ENCODE data around the gene VAPB.

The VAPB gene

DNA sequence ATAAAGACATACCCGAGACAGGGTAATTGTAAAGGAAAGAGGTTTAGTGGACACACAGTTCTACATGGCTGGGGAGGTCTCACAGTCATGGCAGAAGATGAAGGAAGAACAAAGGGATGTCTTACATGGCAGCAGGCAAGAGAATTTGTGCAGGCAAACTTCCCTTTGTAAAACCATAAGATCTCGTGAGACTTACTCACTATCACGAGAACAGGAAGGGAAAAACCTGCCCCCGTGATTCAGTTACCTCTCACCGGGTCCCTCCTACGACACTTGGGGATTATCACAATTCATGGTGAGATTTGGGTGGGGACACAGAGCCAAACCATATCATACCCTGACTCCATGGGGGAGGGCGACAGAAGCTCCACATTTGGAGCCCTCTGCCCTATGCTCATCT, 7.4 kb upstream of the VAPB start:
- no peaks in the 10 kb centered on the region; the same call in 1 of the 2 replicates for H3K4me1 ChIP-seq (ENCODE audit: insufficient read depth, low read length)
- H3K9me3 ChIP-seq (ENCODE audit: insufficient read depth, low read depth, low read length): peaks cover 9% of the 10 kb centered on the region; the same call in 1 of the 2 replicates
- no peaks in the 10 kb centered on the region for H3K36me3 ChIP-seq (ENCODE audit: insufficient read depth, low read depth, low read length)
- no peak overlapping the region for H3K27ac ChIP-seq (ENCODE audit: low read length)
- H3K27me3 ChIP-seq (ENCODE audit: insufficient read depth, low read length): no peaks in the 10 kb centered on the region
- no peak overlapping the region for H3K9ac ChIP-seq (ENCODE audit: low read depth, low read length)
- no peak overlapping the region for H3K4me3 ChIP-seq (ENCODE audit: low read length)

DNA sequence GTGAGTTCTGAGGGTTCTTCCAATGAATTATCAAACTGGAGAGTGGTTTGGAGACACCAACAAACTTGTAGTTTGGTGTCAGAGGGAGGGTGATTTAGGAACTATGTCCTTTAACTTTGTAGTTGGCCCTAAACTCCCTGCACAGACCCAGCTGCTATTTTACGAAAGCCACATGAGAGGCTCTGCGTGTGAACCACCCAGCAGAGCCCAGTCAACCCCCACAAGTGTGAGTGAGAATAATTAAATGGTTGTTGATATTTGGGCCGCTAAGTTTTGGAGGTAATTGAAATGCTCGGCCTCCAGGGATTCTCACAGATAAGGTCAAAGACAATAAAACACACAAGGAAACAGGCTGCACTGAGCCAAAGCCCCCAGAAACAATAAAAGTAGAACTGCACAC, 6.9 kb upstream of the VAPB start:
- Histone ChIP-seq H3K9me3 (ENCODE audit: insufficient read depth, low read depth, low read length) (peaks cover 9% of the 10 kb centered on the region; the same call in 1 of the 2 replicates), H3K4me1 (ENCODE audit: insufficient read depth, low read length) (no peaks in the 10 kb centered on the region), H3K27ac (ENCODE audit: low read length) (no peak overlapping the region), H3K9ac (ENCODE audit: low read depth, low read length) (no peak overlapping the region), H3K36me3 (ENCODE audit: insufficient read depth, low read depth, low read length) (no peaks in the 10 kb centered on the region), H3K27me3 (ENCODE audit: insufficient read depth, low read length) (no peaks in the 10 kb centered on the region), H3K4me3 (ENCODE audit: low read length) (no peak overlapping the region)

DNA sequence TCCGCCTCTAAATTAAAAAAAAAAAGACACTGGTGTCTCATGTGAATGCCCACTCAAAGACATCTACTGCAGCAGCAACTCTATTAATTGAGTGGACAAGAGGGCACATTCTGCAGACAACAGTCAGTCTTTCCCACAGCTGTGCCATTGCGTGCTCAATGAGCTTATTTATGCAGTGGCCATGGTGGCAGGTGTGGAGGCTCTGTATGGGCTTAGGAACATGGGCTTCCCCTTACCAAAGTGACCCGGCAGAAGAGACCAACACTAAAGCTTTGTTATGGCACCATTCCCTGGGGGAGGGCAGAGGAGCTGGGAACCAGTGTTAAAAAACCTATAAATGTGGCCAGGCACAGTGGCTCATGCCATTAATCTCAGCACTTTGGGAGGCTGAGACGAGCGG, 4.2 kb upstream of the VAPB start:
- peaks cover 2% of the 10 kb centered on the region; the same call in 1 of the 2 replicates for H3K4me1 ChIP-seq (ENCODE audit: insufficient read depth, low read length)
- no peak overlapping the region for H3K27ac ChIP-seq (ENCODE audit: low read length)
- H3K4me3 ChIP-seq (ENCODE audit: low read length): no peak overlapping the region
- H3K36me3 ChIP-seq (ENCODE audit: insufficient read depth, low read depth, low read length): no peaks in the 10 kb centered on the region
- H3K9me3 ChIP-seq (ENCODE audit: insufficient read depth, low read depth, low read length): peaks cover 9% of the 10 kb centered on the region; the same call in 1 of the 2 replicates
- no peaks in the 10 kb centered on the region for H3K27me3 ChIP-seq (ENCODE audit: insufficient read depth, low read length)
- H3K9ac ChIP-seq (ENCODE audit: low read depth, low read length): no peak overlapping the region

DNA sequence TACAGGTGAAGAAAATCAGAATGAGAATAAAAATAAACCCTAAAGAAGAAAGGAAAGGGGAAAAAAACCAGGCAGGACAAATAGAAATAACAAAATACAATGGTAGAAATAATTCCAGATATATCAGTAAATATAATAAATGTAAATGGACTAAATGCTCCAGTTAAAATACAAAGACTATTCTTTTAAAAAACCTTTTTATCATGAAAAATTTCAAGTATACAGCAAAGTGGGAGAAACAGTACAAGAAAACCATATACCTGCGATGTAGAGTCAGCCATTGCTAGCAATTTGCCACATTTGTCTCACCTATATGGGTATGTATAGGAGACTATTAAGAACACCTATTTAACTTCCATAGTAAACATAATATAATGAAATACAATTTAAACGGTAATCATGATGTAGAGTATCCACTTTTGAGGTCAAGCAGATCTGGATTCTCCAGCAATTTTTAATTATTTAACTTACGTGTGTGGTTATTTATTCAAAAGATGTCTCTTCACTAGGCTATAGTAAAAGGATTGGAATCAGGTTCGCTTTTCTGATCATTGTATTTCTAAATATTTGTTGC, 914 bp upstream of the VAPB start:
- H3K9me3 ChIP-seq (ENCODE audit: insufficient read depth, low read depth, low read length): no peaks in the 10 kb centered on the region
- peaks cover 3% of the 10 kb centered on the region; the same call in 1 of the 2 replicates for H3K4me1 ChIP-seq (ENCODE audit: insufficient read depth, low read length)
- peak overlapping the region; percentile 60 for H3K4me3 ChIP-seq (ENCODE audit: low read length)
- no peaks in the 10 kb centered on the region for H3K27me3 ChIP-seq (ENCODE audit: insufficient read depth, low read length)
- H3K9ac ChIP-seq (ENCODE audit: low read depth, low read length): no peak overlapping the region
- no peak overlapping the region for H3K27ac ChIP-seq (ENCODE audit: low read length)
- H3K36me3 ChIP-seq (ENCODE audit: insufficient read depth, low read depth, low read length): peaks cover 18% of the 10 kb centered on the region

DNA sequence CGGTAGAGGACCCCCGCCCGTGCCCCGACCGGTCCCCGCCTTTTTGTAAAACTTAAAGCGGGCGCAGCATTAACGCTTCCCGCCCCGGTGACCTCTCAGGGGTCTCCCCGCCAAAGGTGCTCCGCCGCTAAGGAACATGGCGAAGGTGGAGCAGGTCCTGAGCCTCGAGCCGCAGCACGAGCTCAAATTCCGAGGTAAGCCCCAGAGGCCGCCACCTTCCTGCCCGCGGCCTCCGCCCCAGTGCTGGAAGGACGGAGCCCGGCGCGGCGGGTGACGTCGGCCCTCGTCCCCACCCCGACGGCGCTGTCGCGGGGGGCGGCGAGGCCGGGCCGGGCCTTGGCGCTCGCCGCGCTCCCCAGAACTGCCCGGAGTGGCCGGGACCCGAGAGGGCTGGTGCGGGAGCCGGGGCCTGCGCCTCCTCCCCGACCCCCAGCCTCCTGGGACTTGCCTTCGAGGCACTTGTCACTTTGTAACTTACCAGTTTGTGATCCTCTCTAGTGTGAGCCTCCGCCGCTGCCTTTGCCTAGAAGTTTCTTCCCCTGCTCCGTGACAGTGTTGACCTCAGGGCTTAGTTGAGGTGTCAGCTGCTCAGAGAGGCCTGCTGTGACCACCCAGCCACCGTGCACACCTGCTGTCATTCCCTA, 417 bp downstream of the VAPB start:
- H3K36me3 ChIP-seq (ENCODE audit: insufficient read depth, low read depth, low read length): peaks cover 18% of the 10 kb centered on the region
- peak overlapping the region; percentile 37 for H3K27ac ChIP-seq (ENCODE audit: low read length)
- no peaks in the 10 kb centered on the region for H3K27me3 ChIP-seq (ENCODE audit: insufficient read depth, low read length)
- H3K9ac ChIP-seq (ENCODE audit: low read depth, low read length): peak overlapping the region; percentile 81
- peaks cover 3% of the 10 kb centered on the region; the same call in 1 of the 2 replicates for H3K4me1 ChIP-seq (ENCODE audit: insufficient read depth, low read length)
- no peaks in the 10 kb centered on the region for H3K9me3 ChIP-seq (ENCODE audit: insufficient read depth, low read depth, low read length)
- peak overlapping the region; percentile 84 for H3K4me3 ChIP-seq (ENCODE audit: low read length)

DNA sequence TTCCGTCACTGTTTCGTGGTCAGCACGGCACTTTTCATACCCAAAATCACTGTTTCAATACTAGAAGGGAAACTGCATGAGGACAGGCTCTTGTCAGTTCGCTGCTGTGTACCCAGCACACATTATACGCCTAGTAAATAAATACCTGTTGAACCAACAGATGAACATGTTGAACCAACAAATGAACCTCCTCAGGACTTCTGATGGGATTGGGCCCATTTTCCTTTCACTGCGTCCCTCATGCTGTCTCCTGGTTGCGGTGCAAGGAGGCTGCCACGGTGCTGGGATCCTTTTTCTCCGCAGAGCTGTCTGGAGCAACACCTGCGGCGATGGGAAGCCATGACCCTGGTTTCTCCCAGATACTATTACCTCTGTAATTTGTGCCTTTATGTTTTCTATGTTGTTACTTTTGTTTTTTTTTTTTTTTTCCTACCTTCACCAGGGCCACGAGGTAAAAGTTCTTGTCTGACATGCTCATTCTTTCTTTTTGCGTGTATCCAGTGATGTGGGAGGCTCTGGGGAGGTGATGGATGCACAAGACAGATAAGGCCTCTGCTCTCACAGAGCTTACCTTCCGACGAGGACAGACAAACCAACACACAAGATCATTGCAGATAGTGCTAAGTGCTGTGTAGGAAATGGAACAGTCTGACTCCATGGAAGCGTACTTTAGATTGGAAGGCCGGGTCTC, 1.1 kb downstream of the VAPB start:
- Histone ChIP-seq H3K9me3 (ENCODE audit: insufficient read depth, low read depth, low read length) (no peaks in the 10 kb centered on the region), H3K4me3 (ENCODE audit: low read length) (peak overlapping the region; percentile 84), H3K27ac (ENCODE audit: low read length) (no peak overlapping the region), H3K36me3 (ENCODE audit: insufficient read depth, low read depth, low read length) (peaks cover 18% of the 10 kb centered on the region), H3K27me3 (ENCODE audit: insufficient read depth, low read length) (no peaks in the 10 kb centered on the region), H3K4me1 (ENCODE audit: insufficient read depth, low read length) (peaks cover 3% of the 10 kb centered on the region; the same call in 1 of the 2 replicates), H3K9ac (ENCODE audit: low read depth, low read length) (peak overlapping the region; percentile 81; the same call in 1 of the 2 replicates)

DNA sequence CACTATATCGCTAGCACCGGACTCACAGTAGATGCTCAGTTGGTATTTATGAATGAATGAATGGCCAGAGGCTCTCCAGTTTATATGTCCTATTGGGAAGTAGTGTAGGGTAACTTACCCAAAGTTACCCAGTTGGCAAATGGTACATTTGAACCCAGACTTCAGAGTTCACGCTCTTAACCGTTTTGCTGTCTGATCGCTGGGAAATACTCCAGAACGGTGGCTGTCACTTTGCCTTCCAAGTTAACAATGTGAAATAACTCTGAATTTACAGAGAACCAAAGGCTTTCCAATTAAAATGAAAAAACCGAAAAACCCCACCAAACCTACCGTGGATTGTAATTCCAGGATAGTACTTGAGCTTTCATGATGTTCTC, 1.6 kb downstream of the VAPB start:
- H3K9me3 ChIP-seq (ENCODE audit: insufficient read depth, low read depth, low read length): no peaks in the 10 kb centered on the region
- no peaks in the 10 kb centered on the region for H3K27me3 ChIP-seq (ENCODE audit: insufficient read depth, low read length)
- peak overlapping the region; percentile 84; the same call in 1 of the 2 replicates for H3K4me3 ChIP-seq (ENCODE audit: low read length)
- H3K9ac ChIP-seq (ENCODE audit: low read depth, low read length): 0 out of 2 replicates have a peak overlapping the region, but pooled peaks have one; percentile 81
- H3K27ac ChIP-seq (ENCODE audit: low read length): no peak overlapping the region
- peaks cover 3% of the 10 kb centered on the region; the same call in 1 of the 2 replicates for H3K4me1 ChIP-seq (ENCODE audit: insufficient read depth, low read length)
- peaks cover 18% of the 10 kb centered on the region for H3K36me3 ChIP-seq (ENCODE audit: insufficient read depth, low read depth, low read length)

DNA sequence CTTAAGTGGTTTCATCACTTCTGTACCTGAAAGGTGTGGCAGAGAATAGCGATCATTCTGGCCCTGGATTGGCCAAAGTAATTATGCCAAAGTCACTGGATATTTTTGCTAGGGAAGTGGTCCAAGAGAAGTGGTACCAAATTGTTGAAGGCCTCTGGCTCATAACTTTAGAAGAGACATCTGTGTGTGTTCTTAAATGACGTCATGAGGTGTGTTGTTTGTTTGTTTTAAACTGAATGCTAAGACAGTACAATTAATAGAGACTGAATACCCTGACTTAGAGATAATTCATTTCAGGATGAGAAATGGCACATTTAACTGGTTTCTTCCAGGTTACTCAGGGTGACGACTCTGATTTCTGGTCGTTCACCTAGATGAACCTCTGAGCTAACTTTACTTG, 3.3 kb downstream of the VAPB start:
- peaks cover 18% of the 10 kb centered on the region for H3K36me3 ChIP-seq (ENCODE audit: insufficient read depth, low read depth, low read length)
- no peak overlapping the region for H3K4me3 ChIP-seq (ENCODE audit: low read length)

DNA sequence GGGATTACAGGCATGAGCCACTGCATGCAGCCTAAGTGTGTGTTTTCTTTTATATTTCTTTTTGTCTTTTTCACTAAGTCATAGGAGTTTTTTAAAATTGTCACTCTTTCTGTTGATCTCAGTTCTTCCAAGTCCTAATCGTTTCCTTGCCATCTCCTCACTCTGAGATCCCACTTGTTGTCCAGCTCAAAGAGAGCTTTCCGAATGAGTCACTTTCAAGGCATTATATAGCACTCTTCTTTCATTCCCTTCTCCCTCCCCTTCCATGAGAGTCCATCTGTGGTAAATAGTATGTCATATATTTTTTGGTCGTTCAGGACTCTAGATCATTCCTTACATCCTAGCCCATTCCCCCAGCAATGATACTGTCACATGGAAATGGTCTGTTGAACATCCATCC, 4.3 kb downstream of the VAPB start:
- no peaks in the 10 kb centered on the region for H3K9me3 ChIP-seq (ENCODE audit: insufficient read depth, low read depth, low read length)

More for the DNA sequence above, 3.3 kb downstream of the VAPB start:
- H3K27ac ChIP-seq (ENCODE audit: low read length): no peak overlapping the region
- no peak overlapping the region for H3K9ac ChIP-seq (ENCODE audit: low read depth, low read length)
- H3K9me3 ChIP-seq (ENCODE audit: insufficient read depth, low read depth, low read length): no peaks in the 10 kb centered on the region
- H3K4me1 ChIP-seq (ENCODE audit: insufficient read depth, low read length): peaks cover 3% of the 10 kb centered on the region; the same call in 1 of the 2 replicates
- no peaks in the 10 kb centered on the region for H3K27me3 ChIP-seq (ENCODE audit: insufficient read depth, low read length)

DNA sequence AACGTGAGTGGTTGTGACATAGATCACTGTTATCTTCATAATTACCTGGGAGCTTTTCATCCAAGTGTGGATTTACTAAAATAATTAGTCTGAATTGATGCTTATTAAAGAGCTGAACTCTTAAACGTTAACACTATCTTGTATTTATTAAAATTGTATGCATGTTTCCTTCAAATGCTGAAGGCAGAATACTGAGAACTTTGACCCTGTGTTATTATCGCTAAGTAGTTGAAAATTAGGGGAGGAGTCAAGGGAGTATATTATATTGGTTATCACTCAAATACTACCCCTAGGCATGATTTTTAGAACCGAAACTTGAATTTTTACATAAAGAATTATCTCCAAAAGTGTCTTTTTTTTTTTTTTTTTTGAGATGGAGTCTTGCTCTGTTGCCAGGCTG, 5.8 kb downstream of the VAPB start:
- H3K9ac ChIP-seq (ENCODE audit: low read depth, low read length): no peak overlapping the region
- H3K36me3 ChIP-seq (ENCODE audit: insufficient read depth, low read depth, low read length): peaks cover 24% of the 10 kb centered on the region
- peaks cover 9% of the 10 kb centered on the region for H3K4me1 ChIP-seq (ENCODE audit: insufficient read depth, low read length)
- H3K27ac ChIP-seq (ENCODE audit: low read length): no peak overlapping the region
- H3K9me3 ChIP-seq (ENCODE audit: insufficient read depth, low read depth, low read length): no peaks in the 10 kb centered on the region
- H3K27me3 ChIP-seq (ENCODE audit: insufficient read depth, low read length): no peaks in the 10 kb centered on the region
- no peak overlapping the region for H3K4me3 ChIP-seq (ENCODE audit: low read length)

More for the DNA sequence above, 4.3 kb downstream of the VAPB start:
- peaks cover 24% of the 10 kb centered on the region for H3K36me3 ChIP-seq (ENCODE audit: insufficient read depth, low read depth, low read length)
- H3K4me3 ChIP-seq (ENCODE audit: low read length): no peak overlapping the region
- no peaks in the 10 kb centered on the region for H3K27me3 ChIP-seq (ENCODE audit: insufficient read depth, low read length)
- H3K9ac ChIP-seq (ENCODE audit: low read depth, low read length): no peak overlapping the region
- H3K4me1 ChIP-seq (ENCODE audit: insufficient read depth, low read length): peaks cover 5% of the 10 kb centered on the region
- H3K27ac ChIP-seq (ENCODE audit: low read length): no peak overlapping the region

DNA sequence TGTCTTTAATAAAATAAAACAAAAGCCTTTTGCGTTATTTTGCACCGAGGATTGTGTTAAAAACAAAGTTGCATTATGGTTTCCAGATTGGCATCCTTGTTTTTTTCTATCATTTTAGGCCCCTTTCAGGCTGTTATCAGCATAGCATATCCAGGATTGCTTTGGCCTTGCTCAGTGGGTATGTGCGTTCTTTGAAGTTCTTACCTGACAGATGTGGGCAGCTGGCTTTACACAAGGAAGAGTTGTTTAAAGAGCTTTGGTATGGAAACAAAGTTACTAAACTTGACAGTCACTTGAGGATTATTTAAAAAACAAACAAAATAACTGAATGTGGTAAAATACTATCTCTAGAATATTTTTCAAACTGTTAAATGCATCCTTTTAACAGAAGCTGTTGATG, 6.6 kb downstream of the VAPB start:
- Histone ChIP-seq H3K9me3 (ENCODE audit: insufficient read depth, low read depth, low read length) (no peaks in the 10 kb centered on the region), H3K27me3 (ENCODE audit: insufficient read depth, low read length) (no peaks in the 10 kb centered on the region), H3K4me1 (ENCODE audit: insufficient read depth, low read length) (peaks cover 16% of the 10 kb centered on the region), H3K4me3 (ENCODE audit: low read length) (no peak overlapping the region), H3K27ac (ENCODE audit: low read length) (no peak overlapping the region), H3K9ac (ENCODE audit: low read depth, low read length) (no peak overlapping the region), H3K36me3 (ENCODE audit: insufficient read depth, low read depth, low read length) (peaks cover 22% of the 10 kb centered on the region)
